BE2C (cell line): ENCODE data around the gene SPATA20.

ENCODE experiments used
- DNase-seq: peaks from one replicate; pipeline ENCODE4 v3.0.0-alpha.2; 2020
- H3K27me3 ChIP-seq: fragments of 250-450 bp; sonication (Bioruptor Pico); 2 replicates; pipeline ENCODE4 v1.5.1; 2020; ENCODE audit warnings: mild to moderate bottlenecking
- H3K36me3 ChIP-seq: fragments of 250-450 bp; sonication (Bioruptor Pico); 2 replicates; pipeline ENCODE4 v1.5.1; 2020; ENCODE audit warnings: mild to moderate bottlenecking
- H3K4me1 ChIP-seq: fragments of 250-450 bp; sonication (Bioruptor Pico); 2 replicates; pipeline ENCODE4 v1.5.1; 2020
- H3K4me3 ChIP-seq: 2 replicates; pipeline ENCODE4 v1.5.1; 2011; ENCODE audit warnings: low read depth, low read length
- H3K9me3 ChIP-seq: fragments of 250-450 bp; sonication (Bioruptor Pico); 2 replicates; pipeline ENCODE4 v1.5.1; 2020
- TF ChIP-seq, protein P1 (sequence below): IDR thresholded peaks from 2 replicates; pipeline ENCODE4 v1.5.1; 2012; ENCODE audit warnings: mild to moderate bottlenecking, low read depth, low read length

SPATA20 gene

DNA sequence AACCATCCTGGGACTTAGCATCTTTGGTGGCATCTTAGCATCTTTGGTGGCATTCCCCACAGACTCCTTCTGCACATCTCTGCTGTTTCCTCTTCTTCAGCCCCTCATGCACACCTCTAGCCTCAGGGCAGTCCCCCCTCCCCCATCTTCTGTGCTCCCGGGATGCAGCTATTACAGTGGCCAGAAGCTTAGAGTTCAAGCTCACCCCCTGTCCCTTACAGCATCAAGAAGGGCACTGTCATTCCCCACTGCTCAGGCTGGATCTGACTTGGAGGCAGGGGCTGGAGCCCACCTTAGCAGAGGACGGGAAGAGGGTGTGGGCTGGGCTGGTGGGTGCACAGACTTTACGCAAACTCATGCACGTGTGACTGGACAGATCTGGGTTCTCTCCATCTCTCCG is 13.8 kb upstream of the SPATA20 start:
- H3K9me3 ChIP-seq, result no peaks in the 10 kb centered on the region
- H3K4me3 ChIP-seq, result peak overlapping the region; percentile 28
- peaks cover 21% of the 10 kb centered on the region for H3K4me1 ChIP-seq
- H3K27me3 ChIP-seq, result peaks cover 6% of the 10 kb centered on the region
- no peak for DNase-seq
- H3K36me3 ChIP-seq, result no peaks in the 10 kb centered on the region
- TF ChIP-seq, protein P1, sequence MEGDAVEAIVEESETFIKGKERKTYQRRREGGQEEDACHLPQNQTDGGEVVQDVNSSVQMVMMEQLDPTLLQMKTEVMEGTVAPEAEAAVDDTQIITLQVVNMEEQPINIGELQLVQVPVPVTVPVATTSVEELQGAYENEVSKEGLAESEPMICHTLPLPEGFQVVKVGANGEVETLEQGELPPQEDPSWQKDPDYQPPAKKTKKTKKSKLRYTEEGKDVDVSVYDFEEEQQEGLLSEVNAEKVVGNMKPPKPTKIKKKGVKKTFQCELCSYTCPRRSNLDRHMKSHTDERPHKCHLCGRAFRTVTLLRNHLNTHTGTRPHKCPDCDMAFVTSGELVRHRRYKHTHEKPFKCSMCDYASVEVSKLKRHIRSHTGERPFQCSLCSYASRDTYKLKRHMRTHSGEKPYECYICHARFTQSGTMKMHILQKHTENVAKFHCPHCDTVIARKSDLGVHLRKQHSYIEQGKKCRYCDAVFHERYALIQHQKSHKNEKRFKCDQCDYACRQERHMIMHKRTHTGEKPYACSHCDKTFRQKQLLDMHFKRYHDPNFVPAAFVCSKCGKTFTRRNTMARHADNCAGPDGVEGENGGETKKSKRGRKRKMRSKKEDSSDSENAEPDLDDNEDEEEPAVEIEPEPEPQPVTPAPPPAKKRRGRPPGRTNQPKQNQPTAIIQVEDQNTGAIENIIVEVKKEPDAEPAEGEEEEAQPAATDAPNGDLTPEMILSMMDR, result no peak

DNA sequence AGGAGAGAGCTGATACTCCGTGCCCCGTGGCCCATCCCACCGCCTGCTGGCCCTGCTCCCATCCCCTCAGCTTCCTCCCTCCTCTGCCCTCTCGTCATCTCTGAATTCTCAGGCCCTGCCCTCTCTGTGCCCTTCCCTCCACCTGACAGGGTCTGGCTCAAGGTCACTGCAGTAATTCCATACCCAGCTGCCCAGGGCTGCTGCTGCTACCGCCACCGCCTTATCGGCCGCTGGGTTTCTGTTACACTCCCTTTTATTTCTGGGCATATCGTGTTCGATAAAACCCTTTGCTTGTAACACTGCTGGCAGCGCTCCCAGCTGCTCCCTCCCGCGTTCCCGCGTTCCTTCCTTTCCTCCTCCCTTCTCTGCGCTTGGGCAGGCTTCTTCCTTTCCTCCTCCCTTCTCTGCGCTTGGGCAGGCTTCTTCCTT is 13.2 kb upstream of the SPATA20 start:
- H3K4me3 ChIP-seq, result peak overlapping the region; percentile 28
- H3K4me1 ChIP-seq, result peaks cover 21% of the 10 kb centered on the region
- peaks cover 6% of the 10 kb centered on the region for H3K27me3 ChIP-seq
- TF ChIP-seq, protein P1, result no peak
- H3K9me3 ChIP-seq, result no peaks in the 10 kb centered on the region
- H3K36me3 ChIP-seq, result no peaks in the 10 kb centered on the region
- DNase-seq, result peak; percentile 49

DNA sequence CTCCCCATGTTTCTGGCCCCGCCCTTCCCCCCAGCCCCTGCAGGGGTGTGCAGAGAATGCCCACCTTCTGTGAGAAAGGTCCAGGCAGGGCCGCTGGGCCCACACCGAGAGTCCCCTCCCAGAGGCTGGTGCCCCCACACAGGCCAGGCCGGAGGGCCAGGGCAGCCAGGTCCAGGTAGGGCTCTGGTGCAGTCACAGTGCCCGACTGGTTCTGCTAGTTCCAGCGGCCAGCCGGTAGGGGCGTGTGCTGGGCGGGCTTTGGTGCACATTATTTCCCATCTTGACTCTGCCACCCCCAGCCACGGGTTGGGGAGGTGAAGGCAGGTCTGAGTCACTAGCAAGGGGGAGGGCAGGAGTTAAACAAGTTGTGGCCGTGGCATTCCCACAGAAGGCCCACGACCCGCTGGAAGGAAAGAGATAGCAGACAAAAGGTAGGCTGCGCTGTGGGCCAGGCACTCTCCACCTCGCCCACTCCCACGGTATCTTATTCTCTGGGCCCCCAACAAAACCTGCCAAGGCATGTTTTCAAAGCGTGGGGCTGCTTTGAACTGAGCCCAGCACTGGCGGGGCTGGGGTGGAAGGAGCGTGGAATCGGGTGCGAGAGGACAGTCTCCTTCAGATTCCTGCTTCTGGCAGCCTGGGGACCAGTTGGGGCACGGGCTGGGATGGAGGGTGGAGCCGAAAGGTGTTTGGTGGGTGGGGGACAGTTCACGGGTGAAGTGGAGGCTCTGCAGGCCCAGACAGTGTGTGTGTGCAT is 12.6 kb upstream of the SPATA20 start:
- no peak for DNase-seq
- TF ChIP-seq, protein P1, result no peak
- H3K9me3 ChIP-seq, result no peaks in the 10 kb centered on the region
- H3K4me1 ChIP-seq, result peaks cover 21% of the 10 kb centered on the region
- no peaks in the 10 kb centered on the region for H3K36me3 ChIP-seq
- no peak overlapping the region; the same call in 1 of the 2 replicates for H3K4me3 ChIP-seq
- peaks cover 6% of the 10 kb centered on the region for H3K27me3 ChIP-seq

DNA sequence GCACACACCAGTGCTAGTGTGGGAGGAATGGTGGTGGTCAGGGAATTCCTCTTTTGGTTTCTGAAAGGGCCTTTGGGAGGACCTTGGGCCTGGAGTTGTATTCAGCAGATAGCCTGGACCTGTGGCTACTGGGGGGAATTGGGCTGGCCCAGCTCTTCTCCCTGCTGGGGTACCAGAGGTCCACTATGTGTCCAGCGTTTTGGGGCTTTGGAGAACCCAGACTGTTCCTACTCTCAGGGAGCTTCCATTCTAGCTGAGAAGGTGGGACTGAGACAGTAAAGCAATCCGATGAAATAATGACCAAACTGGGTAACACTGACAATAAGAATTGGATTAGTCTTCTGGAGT is 12.0 kb upstream of the SPATA20 start:
- Histone ChIP-seq H3K9me3 (no peaks in the 10 kb centered on the region), H3K4me3 (no peak overlapping the region), H3K27me3 (peaks cover 6% of the 10 kb centered on the region), H3K4me1 (peaks cover 21% of the 10 kb centered on the region), H3K36me3 (no peaks in the 10 kb centered on the region)
- DNase-seq, result no peak
- TF ChIP-seq, protein P1, result no peak

DNA sequence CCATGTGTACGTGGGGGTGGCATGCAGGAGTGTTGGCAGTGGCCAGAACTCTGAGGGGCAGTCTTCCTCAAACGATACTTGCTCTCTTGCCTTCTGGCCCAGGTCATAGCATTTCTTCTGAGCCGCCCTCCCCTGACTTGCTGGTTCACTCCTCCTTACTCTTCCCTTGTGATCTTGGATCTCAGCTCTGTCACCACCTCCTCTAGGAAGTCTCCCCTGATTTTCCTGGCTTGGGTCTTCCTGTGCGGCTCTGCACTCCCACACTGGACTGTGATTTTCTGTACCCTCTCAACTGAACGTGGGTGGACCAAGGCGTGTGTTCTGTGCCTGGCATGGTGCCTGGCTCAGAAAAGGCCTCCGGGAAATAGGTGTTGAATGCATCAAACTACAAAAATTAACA is 11.6 kb upstream of the SPATA20 start:
- DNase-seq, result no peak
- TF ChIP-seq, protein P1, result no peak
- Histone ChIP-seq H3K4me3 (no peak overlapping the region), H3K27me3 (peaks cover 6% of the 10 kb centered on the region), H3K9me3 (no peaks in the 10 kb centered on the region), H3K4me1 (peaks cover 21% of the 10 kb centered on the region), H3K36me3 (no peaks in the 10 kb centered on the region)
